Testis (tissue), 3 donors: Measurements from ENCODE around the gene QRFP. TPM values are rescaled to one million over a fixed set of nuclear protein-coding genes. Genes with fewer than 3 reads are reported as not detected.

ENCODE experiments used
- DNase-seq: peaks from one replicate; pipeline ENCODE4 v3.0.0-alpha.2; 2019
- H3K27ac ChIP-seq, 2 donors: fragments of 200-600 bp; sonication (generic); one replicate each; pipeline ENCODE4 v1.5.1; 2019
- H3K27me3 ChIP-seq: fragments of 200-600 bp; sonication (generic); one replicate; pipeline ENCODE4 v1.5.1; 2019
- H3K36me3 ChIP-seq: fragments of 200-600 bp; sonication (generic); one replicate; pipeline ENCODE4 v1.5.1; 2017; ENCODE audit warnings: low read depth; ENCODE audit errors: missing control alignments
- H3K4me1 ChIP-seq: fragments of 200-600 bp; sonication (generic); one replicate; pipeline ENCODE4 v1.5.1; 2019
- H3K4me3 ChIP-seq, 2 donors: fragments of 200-600 bp; sonication (generic); one replicate each; pipeline ENCODE4 v1.5.1; 2017 to 2019
- H3K9me3 ChIP-seq: fragments of 200-600 bp; sonication (generic); one replicate; pipeline ENCODE4 v1.5.1; 2017
- CTCF ChIP-seq, 3 experiments: fragments of 450-650 bp in 2 of 3; fragments of 200-600 bp in 1 of 3; sonication (generic) in 1 of 3; IDR thresholded peaks; one replicate each; pipeline ENCODE4 v1.5.1; 2016 to 2019; ENCODE audit warnings: antibody characterized with exemption in 3 of 3, mild to moderate bottlenecking in 2 of 3, moderate library complexity in 1 of 3
- POLR2A ChIP-seq: fragments of 450-650 bp; IDR thresholded peaks from one replicate; pipeline ENCODE4 v1.6.1; 2017; ENCODE audit warnings: antibody characterized with exemption, mild to moderate bottlenecking, moderate library complexity
- WGBS, 2 donors: methylation state at CpG; one replicate each; pipeline ENCODE4 v1.1.5; 2018; 5-methylcytosine and 5-hydroxymethylcytosine counted together
- intact Hi-C: fragments of 100-400 bp; cut with DNase I; formaldehyde crosslinking; loops from one replicate; pipeline ENCODE4 v1.15.1; 2023; ENCODE audit warnings: low total_unique reads
- polyA plus RNA-seq: library from polyadenylated mRNA; stranded (reverse); fragments of 350-450 nt; fragmentation: Illumina TruSeq; extraction: RNeasy Lipid Tissue Mini Kit (QIAGEN cat#74804); gene quantifications from one replicate; pipeline ENCODE4 v1.2.3, GENCODE V29; 2014; ENCODE audit warnings: low read depth, low replicate concordance; ENCODE audit not compliant: insufficient read depth
- total RNA-seq, 2 donors: library from RNA; depleted of rRNA; stranded (reverse); fragments of >200 nt; gene quantifications; one replicate each; pipeline ENCODE4 v1.2.3, GENCODE V29; 2016

Gene QRFP
- total and polyA plus RNA-seq, 3 donors from 2014 or later = 0.24 TPM; not detected in 2

- TF ChIP-seq POLR2A (no peak), CTCF (IDR thresholded peaks at IDR 0.05) (no peak)
These were observed 10.9 kb downstream of the QRFP start for GRCh38 chr9:130885484-130886375.

GRCh38 chr9:130884542-130885483 lies 11.8 kb downstream of the QRFP start:
- 80 to 87% methylated on average over 40 to 47 of the region's 47 CpGs for WGBS, 2 donors
- H3K4me1 ChIP-seq = peaks cover 5% of the 10 kb centered on the region
- TF ChIP-seq POLR2A (no peak), CTCF (IDR thresholded peaks at IDR 0.05) (no peak)
- no peaks in the 10 kb centered on the region for H3K9me3 ChIP-seq
- no peak overlapping the region for H3K4me3 ChIP-seq
- H3K36me3 ChIP-seq = no peaks in the 10 kb centered on the region
- H3K27ac ChIP-seq = no peak overlapping the region
- no peak for DNase-seq
- no peaks in the 10 kb centered on the region for H3K27me3 ChIP-seq
- intact Hi-C loops = no loop called here

More at GRCh38 chr9:130885484-130886375, 10.9 kb downstream of the QRFP start:
- DNase-seq = no peak
- no peaks in the 10 kb centered on the region for H3K27me3 ChIP-seq
- intact Hi-C loops = no loop called here
- H3K4me1 ChIP-seq = peaks cover 5% of the 10 kb centered on the region
- H3K36me3 ChIP-seq = no peaks in the 10 kb centered on the region
- no peaks in the 10 kb centered on the region for H3K9me3 ChIP-seq
- no peak overlapping the region for H3K4me3 ChIP-seq
- H3K27ac ChIP-seq = no peak overlapping the region
- WGBS, 2 donors = 81 to 82% methylated on average over 21 to 35 of the region's 35 CpGs

GRCh38 chr9:130884111-130884531 lies 12.5 kb downstream of the QRFP start:
- no peak overlapping the region for H3K27ac ChIP-seq
- H3K9me3 ChIP-seq = no peaks in the 10 kb centered on the region
- WGBS, 2 donors = 70 to 72% methylated on average over 15 to 25 of the region's 25 CpGs
- H3K27me3 ChIP-seq = no peaks in the 10 kb centered on the region
- H3K4me1 ChIP-seq = peaks cover 5% of the 10 kb centered on the region
- intact Hi-C loops = no loop called here
- no peak for TF ChIP-seq CTCF (IDR thresholded peaks at IDR 0.05)
- no peak for TF ChIP-seq POLR2A
- H3K4me3 ChIP-seq = no peak overlapping the region
- no peaks in the 10 kb centered on the region for H3K36me3 ChIP-seq
- no peak for DNase-seq

- DNase-seq = no peak
- intact Hi-C loops = no loop called here
- Histone ChIP-seq H3K27me3 (no peaks in the 10 kb centered on the region), H3K4me1 (peaks cover 5% of the 10 kb centered on the region), H3K4me3 (no peak overlapping the region), H3K36me3 (no peaks in the 10 kb centered on the region), H3K9me3 (no peaks in the 10 kb centered on the region), H3K27ac (no peak overlapping the region)
- no peak for TF ChIP-seq POLR2A
- no peak for TF ChIP-seq CTCF (IDR thresholded peaks at IDR 0.05)
- WGBS, 2 donors = 72 to 87% methylated on average over 5 of the region's 5 CpGs
These were observed 13.1 kb downstream of the QRFP start for GRCh38 chr9:130883479-130883878.
